Ascending aorta (tissue), 2 donors: Measurements from ENCODE around the gene UNCX. TPM values are rescaled to one million over a fixed set of nuclear protein-coding genes. Genes with fewer than 3 reads are reported as not detected.

Source experiments
- DNase-seq, 2 donors: peaks; one replicate each; pipeline ENCODE4 v3.0.0-alpha.2; 2019; ENCODE audit warnings: low spot score in 2 of 2
- H3K27ac ChIP-seq, 2 donors: fragments of 200-600 bp; sonication (generic); one replicate each; pipeline ENCODE4 v1.5.1; 2016 to 2017; ENCODE audit warnings: mild to moderate bottlenecking in 1 of 2
- H3K27me3 ChIP-seq: fragments of 200-600 bp; sonication (generic); one replicate; pipeline ENCODE4 v1.5.1; 2017
- H3K36me3 ChIP-seq, 2 donors: fragments of 200-600 bp; sonication (generic); one replicate each; pipeline ENCODE4 v1.5.1; 2016
- H3K4me1 ChIP-seq, 2 donors: fragments of 200-600 bp; sonication (generic); one replicate each; pipeline ENCODE4 v1.5.1; 2016 to 2017; ENCODE audit warnings: mild to moderate bottlenecking in 1 of 2
- H3K4me3 ChIP-seq, 2 donors: fragments of 200-600 bp; sonication (generic); one replicate each; pipeline ENCODE4 v1.5.1; 2016 to 2017; ENCODE audit warnings: mild to moderate bottlenecking in 1 of 2
- H3K9me3 ChIP-seq, 2 donors: fragments of 200-600 bp; sonication (generic); one replicate each; pipeline ENCODE4 v1.5.1; 2016
- intact Hi-C: fragments of 100-400 bp; cut with DNase I; formaldehyde crosslinking; loops from one replicate; pipeline ENCODE4 v1.15.1; 2023
- total RNA-seq: library from RNA; depleted of rRNA; stranded (reverse); fragments of >200 nt; gene quantifications from one replicate; pipeline ENCODE4 v1.1.0, GENCODE V29; 2016
- TF ChIP-seq, protein P1 (sequence below), 3 experiments: fragments of 200-600 bp in 2 of 3; fragments of 450-650 bp in 1 of 3; sonication (generic) in 2 of 3; IDR thresholded peaks; one replicate each; pipeline ENCODE4 v1.5.1; 2016 to 2019; ENCODE audit warnings: antibody characterized with exemption in 3 of 3, mild to moderate bottlenecking in 1 of 3, moderate library complexity in 1 of 3

Gene UNCX
- total RNA-seq, 1 donor from 2014 or later, result not detected

DNA sequence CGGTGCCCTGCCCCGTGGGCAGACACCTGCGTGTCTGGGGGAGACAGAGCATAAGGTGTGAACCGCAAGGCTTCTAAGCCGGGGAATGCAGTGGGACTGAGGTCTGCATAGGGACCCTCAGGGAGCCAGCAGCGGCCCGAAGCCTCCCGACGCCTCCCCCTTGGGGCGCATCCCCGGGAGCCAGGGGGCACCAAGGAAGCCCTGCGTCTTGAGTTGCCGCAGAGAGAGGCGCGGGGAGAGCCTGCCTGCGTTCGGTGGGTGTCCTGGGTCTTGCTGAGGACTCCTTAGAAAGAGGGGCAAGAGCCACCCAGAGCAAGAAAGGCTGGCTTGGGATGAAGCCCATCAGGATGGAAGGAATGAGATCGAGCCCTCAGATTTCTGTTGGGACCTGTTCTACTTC is 18.2 kb upstream of the UNCX start:
- intact Hi-C loops, result no loop called here
- Histone ChIP-seq H3K36me3 (no peaks in the 10 kb centered on the region), H3K4me1 (peaks cover 4 to 11% of the 10 kb centered on the region in 2 donors), H3K27ac (no peak overlapping the region), H3K9me3 (no peaks in the 10 kb centered on the region), H3K27me3 (peaks cover 5% of the 10 kb centered on the region), H3K4me3 (no peak overlapping the region)
- TF ChIP-seq, protein P1, sequence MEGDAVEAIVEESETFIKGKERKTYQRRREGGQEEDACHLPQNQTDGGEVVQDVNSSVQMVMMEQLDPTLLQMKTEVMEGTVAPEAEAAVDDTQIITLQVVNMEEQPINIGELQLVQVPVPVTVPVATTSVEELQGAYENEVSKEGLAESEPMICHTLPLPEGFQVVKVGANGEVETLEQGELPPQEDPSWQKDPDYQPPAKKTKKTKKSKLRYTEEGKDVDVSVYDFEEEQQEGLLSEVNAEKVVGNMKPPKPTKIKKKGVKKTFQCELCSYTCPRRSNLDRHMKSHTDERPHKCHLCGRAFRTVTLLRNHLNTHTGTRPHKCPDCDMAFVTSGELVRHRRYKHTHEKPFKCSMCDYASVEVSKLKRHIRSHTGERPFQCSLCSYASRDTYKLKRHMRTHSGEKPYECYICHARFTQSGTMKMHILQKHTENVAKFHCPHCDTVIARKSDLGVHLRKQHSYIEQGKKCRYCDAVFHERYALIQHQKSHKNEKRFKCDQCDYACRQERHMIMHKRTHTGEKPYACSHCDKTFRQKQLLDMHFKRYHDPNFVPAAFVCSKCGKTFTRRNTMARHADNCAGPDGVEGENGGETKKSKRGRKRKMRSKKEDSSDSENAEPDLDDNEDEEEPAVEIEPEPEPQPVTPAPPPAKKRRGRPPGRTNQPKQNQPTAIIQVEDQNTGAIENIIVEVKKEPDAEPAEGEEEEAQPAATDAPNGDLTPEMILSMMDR (IDR thresholded peaks at IDR 0.05), result no peak
- no peak for DNase-seq

- Histone ChIP-seq H3K36me3 (no peaks in the 10 kb centered on the region), H3K9me3 (no peaks in the 10 kb centered on the region), H3K4me3 (no peak overlapping the region), H3K4me1 (no peaks in the 10 kb centered on the region), H3K27ac (no peak overlapping the region), H3K27me3 (peaks cover 3% of the 10 kb centered on the region)
- TF ChIP-seq, protein P1 (IDR thresholded peaks at IDR 0.05), result no peak
- no peak for DNase-seq
- intact Hi-C loops, result no loop called here
These were observed 14.0 kb upstream of the UNCX start for GRCh38 chr7:1218541-1219165.

DNA sequence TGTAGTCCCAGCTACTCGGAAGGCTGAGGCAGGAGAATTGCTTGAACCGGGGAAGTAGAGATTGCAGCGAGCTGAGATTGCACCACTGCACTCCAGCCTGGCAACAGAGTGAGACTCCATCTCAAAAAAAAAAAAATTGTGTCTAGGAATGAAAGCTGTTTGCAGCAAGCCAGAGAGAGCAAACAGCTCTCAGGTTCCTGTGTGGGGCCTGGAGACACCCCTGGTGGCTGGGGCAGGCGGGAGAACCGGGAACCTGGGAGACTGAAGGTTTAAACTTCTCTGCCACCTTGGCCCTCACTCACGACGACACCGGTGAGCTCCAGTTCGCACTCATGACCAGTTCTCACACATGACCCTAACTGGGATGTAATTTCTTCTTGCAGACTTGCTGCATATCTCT is 13.2 kb upstream of the UNCX start:
- DNase-seq, result no peak
- Histone ChIP-seq H3K27me3 (peaks cover 9% of the 10 kb centered on the region), H3K27ac (no peak overlapping the region), H3K36me3 (no peaks in the 10 kb centered on the region), H3K4me3 (no peak overlapping the region), H3K9me3 (no peaks in the 10 kb centered on the region), H3K4me1 (peaks cover 0 to 3% of the 10 kb centered on the region in 2 donors)
- intact Hi-C loops, result no loop called here
- TF ChIP-seq, protein P1 (IDR thresholded peaks at IDR 0.05), result no peak

DNA sequence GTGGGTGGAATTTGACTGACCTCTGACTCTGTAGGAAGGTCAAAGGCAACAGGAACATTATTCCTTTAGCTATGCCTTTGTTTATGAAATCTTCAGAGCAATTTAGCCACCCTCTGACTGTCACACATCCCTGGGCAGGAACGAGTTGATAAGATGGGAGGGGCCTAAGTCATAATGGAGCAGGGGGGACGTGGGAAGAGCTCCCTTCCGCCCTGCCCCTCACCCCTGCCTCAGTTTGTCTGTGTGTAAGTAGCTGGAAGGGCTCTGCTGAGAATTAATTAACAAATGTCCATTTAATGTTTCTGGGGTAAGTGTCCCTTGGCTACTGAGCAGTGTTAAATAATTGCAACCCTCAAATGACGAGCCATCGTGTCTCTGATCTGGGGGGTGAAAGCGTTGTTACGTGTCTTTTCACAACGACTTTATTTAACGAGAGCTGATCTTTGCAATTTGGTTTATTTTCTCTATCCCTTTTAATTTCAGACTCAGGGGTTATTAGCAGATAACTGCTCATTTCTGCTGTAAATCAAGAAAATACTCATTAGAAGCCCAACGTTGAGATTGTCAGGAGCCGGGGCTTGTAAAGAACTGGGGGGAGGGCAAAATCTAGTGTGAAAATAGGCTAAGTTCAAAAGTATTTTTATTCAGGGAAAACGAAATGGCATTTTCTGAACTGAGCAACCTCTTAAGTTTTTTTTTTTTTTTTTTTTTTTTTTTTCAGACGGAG is 12.5 kb upstream of the UNCX start:
- TF ChIP-seq, protein P1 (IDR thresholded peaks at IDR 0.05), result no peak
- DNase-seq, result no peak
- no peak overlapping the region for H3K27ac ChIP-seq
- H3K27me3 ChIP-seq, result peaks cover 13% of the 10 kb centered on the region
- no peaks in the 10 kb centered on the region for H3K36me3 ChIP-seq
- H3K9me3 ChIP-seq, result no peaks in the 10 kb centered on the region
- H3K4me3 ChIP-seq, result no peak overlapping the region
- intact Hi-C loops, result no loop called here
- H3K4me1 ChIP-seq, result peaks cover 0 to 3% of the 10 kb centered on the region in 2 donors

DNA sequence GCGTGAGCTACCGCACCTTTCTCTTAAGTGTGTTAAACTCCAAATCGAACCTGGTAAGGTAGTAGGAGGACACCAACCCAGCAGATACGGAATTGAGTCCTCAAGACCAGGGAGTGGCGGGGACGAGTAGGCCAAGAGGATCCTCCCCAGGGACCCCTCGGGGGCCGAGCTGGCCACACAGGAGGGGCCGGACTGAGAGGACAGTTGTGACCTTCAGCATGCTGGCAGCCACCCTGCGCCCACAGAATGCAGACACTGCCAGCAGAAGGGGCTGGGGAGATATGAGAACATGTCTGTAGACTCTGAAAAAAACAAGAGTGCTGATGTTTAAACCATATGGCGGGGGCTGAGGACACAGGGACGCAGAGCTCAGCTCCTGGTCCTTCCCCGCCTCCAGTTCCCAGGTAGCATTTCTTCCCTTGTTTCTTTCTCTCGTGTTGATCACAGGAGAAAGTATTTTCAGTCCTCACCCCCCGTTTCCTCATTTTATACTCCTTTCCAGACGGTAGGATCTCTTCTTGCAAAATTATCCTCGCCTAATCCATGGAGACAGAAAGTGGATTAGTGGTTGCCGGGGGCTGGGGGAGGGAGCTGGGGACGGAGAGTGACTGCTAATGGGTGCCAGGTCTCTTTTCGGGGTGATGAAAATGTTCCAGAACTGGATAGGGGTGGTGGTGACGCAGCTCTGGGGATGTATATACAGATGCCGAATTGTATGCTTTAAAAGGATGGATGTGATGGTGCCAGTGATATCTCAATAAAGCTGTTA is 11.5 kb upstream of the UNCX start:
- TF ChIP-seq, protein P1 (IDR thresholded peaks at IDR 0.05), result no peak
- Histone ChIP-seq H3K27ac (no peak overlapping the region), H3K27me3 (peaks cover 20% of the 10 kb centered on the region), H3K9me3 (no peaks in the 10 kb centered on the region), H3K36me3 (no peaks in the 10 kb centered on the region), H3K4me1 (peaks cover 0 to 6% of the 10 kb centered on the region in 2 donors), H3K4me3 (no peak overlapping the region)
- intact Hi-C loops, result no loop called here
- DNase-seq, result no peak
